ENCODE results near the gene PGBD5.
"Not testable (repeated sequence)": the region's sequence is repeated elsewhere in the genome, so short reads cannot be mapped to it uniquely, and the experiment has no call there.

Gene PGBD5

GRCh38 chr1:230422221-230422981 is 3.7 kb downstream of the PGBD5 start:
- no peak for TF ChIP-seq CTCF (IDR thresholded peaks at IDR 0.05; ENCODE audit: insufficient read depth, low read length, missing control alignments)
- DNase-seq (ENCODE audit: low read depth, low spot score), result no peak
- POLR2A ChIA-PET, result no interaction called here
- CTCF ChIA-PET, result no interaction called here
- H3K4me3 ChIP-seq (ENCODE audit: low read depth, low read length), result no peak overlapping the region

- no peak overlapping the region for H3K4me3 ChIP-seq (ENCODE audit: low read depth, low read length)
- ChIA-PET CTCF (no interaction called here), POLR2A (no interaction called here)
- DNase-seq (ENCODE audit: low read depth, low spot score), result no peak
- no peak for TF ChIP-seq CTCF (IDR thresholded peaks at IDR 0.05; ENCODE audit: insufficient read depth, low read length, missing control alignments)
Observed at GRCh38 chr1:230421481-230421880, 4.7 kb downstream of the PGBD5 start.

GRCh38 chr1:230420372-230420771 is 5.8 kb downstream of the PGBD5 start:
- H3K4me3 ChIP-seq (ENCODE audit: low read depth, low read length); CTCF ChIA-PET; DNase-seq (ENCODE audit: low read depth, low spot score); POLR2A ChIA-PET: not testable (repeated sequence)

GRCh38 chr1:230416430-230416829 is 9.7 kb downstream of the PGBD5 start:
- ChIA-PET CTCF (no interaction called here), POLR2A (no interaction called here)
- no peak for TF ChIP-seq CTCF (IDR thresholded peaks at IDR 0.05; ENCODE audit: insufficient read depth, low read length, missing control alignments)
- H3K4me3 ChIP-seq (ENCODE audit: low read depth, low read length), result no peak overlapping the region
- no peak for DNase-seq (ENCODE audit: low read depth, low spot score)

GRCh38 chr1:230415405-230416132 is 10.6 kb downstream of the PGBD5 start:
- ChIA-PET POLR2A (no interaction called here), CTCF (no interaction called here)
- TF ChIP-seq CTCF (IDR thresholded peaks at IDR 0.05; ENCODE audit: insufficient read depth, low read length, missing control alignments), result no peak
- H3K4me3 ChIP-seq (ENCODE audit: low read depth, low read length), result no peak overlapping the region
- no peak for DNase-seq (ENCODE audit: low read depth, low spot score)

GRCh38 chr1:230414694-230415093 is 11.4 kb downstream of the PGBD5 start:
- ChIA-PET CTCF (no interaction called here), POLR2A (no interaction called here)
- TF ChIP-seq CTCF (IDR thresholded peaks at IDR 0.05; ENCODE audit: insufficient read depth, low read length, missing control alignments), result no peak

GRCh38 chr1:230414102-230414501 is 12.0 kb downstream of the PGBD5 start:
- POLR2A ChIA-PET, result no interaction called here

More at GRCh38 chr1:230414694-230415093, 11.4 kb downstream of the PGBD5 start:
- no peak for DNase-seq (ENCODE audit: low read depth, low spot score)
- H3K4me3 ChIP-seq (ENCODE audit: low read depth, low read length), result no peak overlapping the region

More at GRCh38 chr1:230414102-230414501, 12.0 kb downstream of the PGBD5 start:
- CTCF ChIA-PET, result no interaction called here
- DNase-seq (ENCODE audit: low read depth, low spot score), result no peak
- TF ChIP-seq CTCF (IDR thresholded peaks at IDR 0.05; ENCODE audit: insufficient read depth, low read length, missing control alignments), result no peak
- no peak overlapping the region for H3K4me3 ChIP-seq (ENCODE audit: low read depth, low read length)
